OCI-LY7 (cell line): ENCODE measurements around the gene SPTBN2.

ENCODE experiments used
- CTCF ChIP-seq: fragments of 200-600 bp; sonication (generic); conservative IDR thresholded peaks from 2 replicates; pipeline ENCODE4 v1.5.1; 2014; ENCODE audit warnings: mild to moderate bottlenecking, antibody characterized with exemption, low read length, moderate library complexity, mixed read lengths
- EZH2phosphoT487 ChIP-seq: fragments of 200-600 bp; sonication (generic); IDR thresholded peaks from 2 replicates; pipeline ENCODE4 v1.6.1; 2018; ENCODE audit warnings: low read depth, borderline replicate concordance, mild to moderate bottlenecking, mixed run types, antibody characterized with exemption, low read length, moderate library complexity, mixed read lengths

DNA sequence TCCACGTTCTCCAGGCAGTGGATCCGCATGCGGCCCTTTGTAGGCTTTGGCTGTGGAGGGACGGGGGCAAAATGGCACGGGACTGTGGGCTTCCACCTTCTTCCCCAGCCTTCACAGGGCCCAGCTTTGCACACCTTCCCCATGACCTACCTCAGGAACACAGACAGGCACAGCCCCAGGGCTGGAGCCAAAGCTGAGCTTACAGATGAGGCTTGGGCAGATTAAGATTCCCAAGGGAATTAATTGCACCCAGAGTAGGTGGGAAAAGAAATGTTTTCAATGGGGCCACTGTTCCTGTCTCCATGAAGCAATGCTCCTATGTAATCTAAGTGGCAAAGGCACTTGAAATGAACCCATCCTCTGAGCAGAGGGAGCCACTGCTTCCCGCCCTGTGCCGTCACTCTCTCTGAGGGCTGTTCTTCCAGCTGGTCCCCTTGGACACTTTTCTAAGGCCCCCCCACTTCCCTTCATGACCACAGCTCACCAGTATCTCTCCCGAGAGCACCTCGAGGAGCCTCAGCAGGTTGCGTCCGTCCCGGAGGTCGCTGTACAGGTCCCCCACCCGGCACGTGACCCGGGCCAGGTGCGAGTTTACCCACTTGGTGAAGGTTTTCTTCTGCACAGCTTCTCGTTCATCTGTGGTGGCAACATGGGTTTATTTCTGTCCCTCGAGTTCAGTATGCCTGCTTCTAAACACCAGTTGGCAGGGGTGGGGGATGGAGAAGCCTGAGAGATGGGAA is 13.5 kb downstream of the SPTBN2 start:
- no peak for TF ChIP-seq CTCF
- TF ChIP-seq EZH2phosphoT487: no peak
